Mucosa of gallbladder (tissue), 1 donor: ENCODE results near the gene MRPS11. TPM values are rescaled to one million over a fixed set of nuclear protein-coding genes. Genes with fewer than 3 reads are reported as not detected.
"Not testable (repeated sequence)": the region's sequence is repeated elsewhere in the genome, so short reads cannot be mapped to it uniquely, and the experiment has no call there.

ENCODE experiments used
- DNase-seq: peaks from one replicate; pipeline ENCODE4 v3.0.0-alpha.2; 2020; ENCODE audit warnings: low spot score
- total RNA-seq: library from RNA; stranded (reverse); gene quantifications from one replicate; pipeline ENCODE4 v1.2.1, GENCODE V29; 2021
- donor health status: DM: no; HTN: no; CAD: no.

The MRPS11 gene
- total RNA-seq, 1 donor from 2014 or later: 44.0 TPM

GRCh38 chr15:88454867-88455810, 12.4 kb upstream of the MRPS11 start:
- DNase-seq: peak; percentile 53

GRCh38 chr15:88456733-88457132, 10.8 kb upstream of the MRPS11 start:
- DNase-seq: no peak

GRCh38 chr15:88463870-88464532, 3.5 kb upstream of the MRPS11 start:
- no peak for DNase-seq

- DNase-seq: no peak
Measured at GRCh38 chr15:88465633-88466224, 1.8 kb upstream of the MRPS11 start.

GRCh38 chr15:88467935-88468528, 524 bp downstream of the MRPS11 start:
- DNase-seq: no peak

GRCh38 chr15:88468721-88469120, 1.2 kb downstream of the MRPS11 start:
- not testable (repeated sequence) for DNase-seq

- DNase-seq: no peak
Measured at GRCh38 chr15:88469321-88469720, 1.8 kb downstream of the MRPS11 start.

- no peak for DNase-seq
Measured at GRCh38 chr15:88470625-88471372, 3.3 kb downstream of the MRPS11 start.

- no peak for DNase-seq
Measured at GRCh38 chr15:88472225-88472624, 4.7 kb downstream of the MRPS11 start.

GRCh38 chr15:88473661-88474293, 6.3 kb downstream of the MRPS11 start:
- DNase-seq: not testable (repeated sequence)

- peak; percentile 12 for DNase-seq
Measured at GRCh38 chr15:88476635-88477060, 9.1 kb downstream of the MRPS11 start.

GRCh38 chr15:88477126-88477525, 9.6 kb downstream of the MRPS11 start:
- no peak for DNase-seq

- no peak for DNase-seq
Measured at GRCh38 chr15:88477904-88478303, 10.4 kb downstream of the MRPS11 start.

- DNase-seq: no peak
Measured at GRCh38 chr15:88479169-88479568, 11.7 kb downstream of the MRPS11 start.

GRCh38 chr15:88480981-88481380, 13.5 kb downstream of the MRPS11 start:
- no peak for DNase-seq

GRCh38 chr15:88482263-88482662, 14.8 kb downstream of the MRPS11 start:
- DNase-seq: no peak

- DNase-seq: no peak
Measured at GRCh38 chr15:88484682-88485331, 17.3 kb downstream of the MRPS11 start.

- DNase-seq: no peak
Measured at GRCh38 chr15:88487178-88487795, 19.8 kb downstream of the MRPS11 start.

GRCh38 chr15:88487796-88488523, 20.5 kb downstream of the MRPS11 start:
- no peak for DNase-seq
